C4-2B (cell line): Measurements from ENCODE around the gene RIOK1.

Source experiments
- ZFX ChIP-seq: fragments of 450-650 bp; IDR thresholded peaks from 2 replicates; pipeline ENCODE4 v1.6.1; 2017
- TF ChIP-seq, protein P1 (sequence below): fragments of 450-650 bp; conservative IDR thresholded peaks from 2 replicates; pipeline ENCODE4 v1.5.1; 2017; ENCODE audit warnings: mild to moderate bottlenecking

DNA sequence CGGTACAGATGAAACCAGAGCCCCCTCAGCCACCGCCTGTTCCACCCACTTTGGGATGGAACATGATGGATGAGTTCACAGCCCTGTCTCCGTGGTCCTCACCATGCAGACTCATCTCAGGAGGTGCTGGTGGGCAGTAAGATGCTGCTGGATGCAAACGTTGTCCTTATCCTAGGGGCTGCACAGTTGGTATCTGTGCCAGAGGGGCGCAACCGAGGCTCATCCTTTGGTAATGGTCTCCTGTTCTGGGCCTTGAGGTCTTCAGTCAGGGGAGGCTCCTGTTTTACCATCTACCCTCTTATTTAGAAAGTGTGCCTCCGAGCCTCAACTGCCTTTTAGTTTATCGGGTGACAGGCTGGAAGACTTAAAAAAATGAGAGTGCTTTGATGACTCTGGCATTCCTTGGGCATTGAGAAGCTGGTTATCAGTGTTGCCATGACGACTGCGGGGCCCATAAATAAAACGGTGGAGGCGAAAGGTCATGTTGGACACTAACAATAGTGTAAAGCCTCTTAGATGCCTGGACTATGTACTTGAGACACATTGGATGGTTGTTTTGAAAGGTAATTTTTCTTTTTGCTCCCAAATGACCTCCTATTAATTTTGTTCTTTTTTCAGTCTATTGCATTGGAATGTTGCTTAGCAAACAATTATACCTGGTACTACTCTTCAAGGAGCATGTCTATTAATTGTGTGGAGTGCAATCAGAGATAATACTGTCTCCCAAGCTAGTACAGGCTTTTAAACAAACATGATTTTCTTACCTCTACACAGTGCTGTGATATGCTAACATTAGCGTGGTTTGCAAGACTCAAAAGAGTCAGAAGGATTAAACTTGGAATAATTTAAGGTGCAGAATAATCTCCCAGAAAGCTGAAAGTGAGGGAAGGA, 77.6 kb downstream of the RIOK1 start:
- TF ChIP-seq, protein P1, sequence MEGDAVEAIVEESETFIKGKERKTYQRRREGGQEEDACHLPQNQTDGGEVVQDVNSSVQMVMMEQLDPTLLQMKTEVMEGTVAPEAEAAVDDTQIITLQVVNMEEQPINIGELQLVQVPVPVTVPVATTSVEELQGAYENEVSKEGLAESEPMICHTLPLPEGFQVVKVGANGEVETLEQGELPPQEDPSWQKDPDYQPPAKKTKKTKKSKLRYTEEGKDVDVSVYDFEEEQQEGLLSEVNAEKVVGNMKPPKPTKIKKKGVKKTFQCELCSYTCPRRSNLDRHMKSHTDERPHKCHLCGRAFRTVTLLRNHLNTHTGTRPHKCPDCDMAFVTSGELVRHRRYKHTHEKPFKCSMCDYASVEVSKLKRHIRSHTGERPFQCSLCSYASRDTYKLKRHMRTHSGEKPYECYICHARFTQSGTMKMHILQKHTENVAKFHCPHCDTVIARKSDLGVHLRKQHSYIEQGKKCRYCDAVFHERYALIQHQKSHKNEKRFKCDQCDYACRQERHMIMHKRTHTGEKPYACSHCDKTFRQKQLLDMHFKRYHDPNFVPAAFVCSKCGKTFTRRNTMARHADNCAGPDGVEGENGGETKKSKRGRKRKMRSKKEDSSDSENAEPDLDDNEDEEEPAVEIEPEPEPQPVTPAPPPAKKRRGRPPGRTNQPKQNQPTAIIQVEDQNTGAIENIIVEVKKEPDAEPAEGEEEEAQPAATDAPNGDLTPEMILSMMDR: no peak
- TF ChIP-seq ZFX: no peak
